Neural progenitor cell (in vitro differentiated cells): Measurements from ENCODE around the gene VWF. TPM values are rescaled to one million over a fixed set of nuclear protein-coding genes. Genes with fewer than 3 reads are reported as not detected.
"Not testable (repeated sequence)": the region's sequence is repeated elsewhere in the genome, so short reads cannot be mapped to it uniquely, and the experiment has no call there.

Experiments
- DNase-seq: peaks from one replicate; pipeline ENCODE4 v3.0.0-alpha.2; 2016; ENCODE audit warnings: low spot score
- H2AFZ ChIP-seq: fragments of 200-600 bp; sonication (generic); replicated peaks from 2 replicates; pipeline ENCODE4 v1.6.1; 2016; ENCODE audit warnings: antibody characterized with exemption
- H3F3A ChIP-seq: fragments of 200-600 bp; sonication (generic); 2 replicates; pipeline ENCODE4 v1.6.1; 2016; ENCODE audit warnings: antibody characterized with exemption, low read depth
- H3K27ac ChIP-seq: fragments of 200-600 bp; sonication (generic); 2 replicates; pipeline ENCODE4 v1.5.1; 2016; ENCODE audit warnings: mild to moderate bottlenecking
- H3K27me3 ChIP-seq: fragments of 200-600 bp; sonication (generic); 2 replicates; pipeline ENCODE4 v1.6.1; 2016; ENCODE audit warnings: mild to moderate bottlenecking, moderate library complexity
- H3K36me3 ChIP-seq: fragments of 200-600 bp; sonication (generic); 2 replicates; pipeline ENCODE4 v1.5.1; 2016
- H3K4me1 ChIP-seq: fragments of 200-600 bp; sonication (generic); 2 replicates; pipeline ENCODE4 v1.6.1; 2016; ENCODE audit warnings: mixed run types
- H3K4me2 ChIP-seq: fragments of 200-600 bp; sonication (generic); 2 replicates; pipeline ENCODE4 v1.6.1; 2016
- H3K4me3 ChIP-seq: fragments of 200-600 bp; sonication (generic); 2 replicates; pipeline ENCODE4 v1.5.1; 2016
- H3K79me2 ChIP-seq: fragments of 200-600 bp; sonication (generic); 2 replicates; pipeline ENCODE4 v1.6.1; 2016; ENCODE audit warnings: low read depth
- H3K9ac ChIP-seq: fragments of 200-600 bp; sonication (generic); 2 replicates; pipeline ENCODE4 v1.6.1; 2016
- H3K9me3 ChIP-seq: fragments of 200-600 bp; sonication (generic); 2 replicates; pipeline ENCODE4 v1.5.1; 2016; ENCODE audit warnings: low read depth
- H4K20me1 ChIP-seq: fragments of 200-600 bp; sonication (generic); 2 replicates; pipeline ENCODE4 v1.6.1; 2016; ENCODE audit warnings: low read depth
- H3K27ac Mint-ChIP-seq: 3 replicates; pipeline ENCODE4 v1.8.0; 2021; ENCODE audit warnings: mixed read lengths
- H3K27me3 Mint-ChIP-seq: 2 replicates; pipeline ENCODE4 v1.8.0; 2022; ENCODE audit warnings: low read depth, mild to moderate bottlenecking, inconsistent platforms, moderate library complexity, mixed read lengths; ENCODE audit not compliant: insufficient read depth
- H3K36me3 Mint-ChIP-seq: 3 replicates; pipeline ENCODE4 v1.8.0; 2021; ENCODE audit warnings: mixed read lengths
- H3K4me1 Mint-ChIP-seq: 3 replicates; pipeline ENCODE4 v1.8.0; 2021; ENCODE audit warnings: mixed read lengths
- H3K4me3 Mint-ChIP-seq: 3 replicates; pipeline ENCODE4 v1.8.0; 2021; ENCODE audit warnings: mild to moderate bottlenecking, moderate library complexity, mixed read lengths
- H3K9me3 Mint-ChIP-seq: 3 replicates; pipeline ENCODE4 v1.8.0; 2020; ENCODE audit warnings: mixed read lengths
- EZH2 ChIP-seq: fragments of 200-600 bp; sonication (generic); IDR thresholded peaks from 2 replicates; pipeline ENCODE4 v1.6.1; 2017; ENCODE audit warnings: antibody characterized with exemption, mild to moderate bottlenecking, moderate library complexity
- EZH2phosphoT487 ChIP-seq: fragments of 200-600 bp; sonication (generic); IDR thresholded peaks from 2 replicates; pipeline ENCODE4 v1.6.1; 2017; ENCODE audit warnings: antibody characterized with exemption
- total RNA-seq: library from RNA; depleted of rRNA; stranded (reverse); fragments of >200 nt; gene quantifications from 2 replicates; pipeline ENCODE4 v1.2.3, GENCODE V29; 2015; ENCODE audit warnings: low replicate concordance
- TF ChIP-seq, protein P1 (sequence below): fragments of 200-600 bp; sonication (generic); IDR thresholded peaks from 2 replicates; pipeline ENCODE4 v1.5.1; 2017; ENCODE audit warnings: antibody characterized with exemption, mild to moderate bottlenecking

VWF gene
- total RNA-seq, 1 donor from 2014 or later: 8.0 TPM

DNA sequence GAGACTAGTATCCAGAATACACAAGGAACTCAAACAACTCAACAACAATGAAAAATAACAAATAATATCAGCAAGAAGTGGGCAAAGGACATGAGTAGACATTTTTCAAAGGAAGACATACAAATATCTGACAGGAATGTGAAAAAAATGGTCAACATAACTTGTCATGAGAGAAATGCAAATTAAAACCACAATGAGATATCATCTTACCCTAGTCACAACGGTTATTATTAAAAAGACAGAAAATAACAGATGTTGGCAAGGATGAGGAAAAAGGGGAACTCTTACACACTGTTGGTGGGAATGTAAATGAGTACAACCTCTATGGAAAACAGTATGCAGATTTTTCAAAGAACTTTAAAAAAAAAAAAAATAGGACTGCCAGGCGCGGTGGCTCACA is 20.4 kb downstream of the VWF start:
- no peak for DNase-seq
- H3K79me2 ChIP-seq: no peaks in the 10 kb centered on the region
- no peaks in the 10 kb centered on the region for H3K36me3 Mint-ChIP-seq
- no peaks in the 10 kb centered on the region for H3K27me3 ChIP-seq
- no peaks in the 10 kb centered on the region for H4K20me1 ChIP-seq
- peaks cover 2% of the 10 kb centered on the region for H3K27me3 Mint-ChIP-seq
- peaks cover 6% of the 10 kb centered on the region for H3K9me3 Mint-ChIP-seq
- no peaks in the 10 kb centered on the region for H3K4me1 ChIP-seq
- no peaks in the 10 kb centered on the region for H3F3A ChIP-seq
- no peaks in the 10 kb centered on the region for H3K9me3 ChIP-seq
- H3K27ac Mint-ChIP-seq: no peak overlapping the region
- H2AFZ ChIP-seq: no peak overlapping the region
- H3K9ac ChIP-seq: no peak overlapping the region
- no peak overlapping the region for H3K4me3 ChIP-seq
- no peak overlapping the region for H3K4me3 Mint-ChIP-seq
- H3K4me2 ChIP-seq: no peak overlapping the region
- H3K4me1 Mint-ChIP-seq: no peaks in the 10 kb centered on the region
- no peak overlapping the region for H3K27ac ChIP-seq
- H3K36me3 ChIP-seq: no peaks in the 10 kb centered on the region
- no peak for TF ChIP-seq EZH2
- TF ChIP-seq EZH2phosphoT487: no peak

DNA sequence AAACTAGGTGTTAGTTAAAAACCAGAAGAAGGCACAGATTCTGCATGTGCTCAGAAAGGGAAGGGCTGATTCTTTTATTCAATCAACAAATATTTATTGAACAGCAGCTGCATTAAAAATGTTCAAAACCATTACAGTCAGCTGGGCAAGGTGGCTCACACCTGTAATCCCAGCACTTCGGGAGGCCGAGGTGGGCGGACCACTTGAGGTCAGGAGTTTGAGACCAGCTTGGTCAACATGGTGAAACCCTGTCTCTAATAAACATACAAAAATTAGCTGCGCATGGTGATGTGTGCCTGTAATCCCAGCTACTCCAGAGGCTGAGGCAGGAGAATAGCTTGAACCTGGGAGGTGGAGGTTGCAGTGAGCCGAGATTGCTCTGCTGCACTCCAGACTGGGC is 22.4 kb downstream of the VWF start:
- H3K4me1 Mint-ChIP-seq, H4K20me1 ChIP-seq, H3K4me3 Mint-ChIP-seq, H3K27me3 ChIP-seq, H3K36me3 ChIP-seq, H3F3A ChIP-seq, H3K4me2 ChIP-seq, H3K4me3 ChIP-seq, H3K27ac ChIP-seq, H2AFZ ChIP-seq, H3K36me3 Mint-ChIP-seq, H3K9me3 ChIP-seq, H3K27me3 Mint-ChIP-seq, H3K9me3 Mint-ChIP-seq, DNase-seq, H3K79me2 ChIP-seq, H3K4me1 ChIP-seq, H3K9ac ChIP-seq, H3K27ac Mint-ChIP-seq: not testable (repeated sequence)

DNA sequence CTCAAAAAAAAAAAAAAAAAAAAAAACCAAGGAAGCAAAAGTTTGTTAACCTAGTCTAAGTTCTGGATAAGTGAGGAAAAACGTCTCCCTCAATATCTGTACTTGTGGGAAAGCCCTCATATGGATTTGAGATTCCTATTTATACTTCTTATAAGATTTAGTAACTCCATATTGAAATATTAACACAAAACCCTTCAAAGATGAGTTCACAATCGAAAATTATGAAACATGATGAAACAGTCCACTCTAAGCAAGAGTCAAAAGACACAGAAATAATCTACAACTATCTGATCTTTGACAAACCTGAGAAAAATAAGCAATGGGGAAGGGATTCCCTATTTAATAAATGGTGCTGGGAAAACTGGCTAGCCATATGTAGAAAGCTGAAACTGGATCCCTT is 25.2 kb downstream of the VWF start:
- Mint-ChIP-seq H3K9me3 (peaks cover 10% of the 10 kb centered on the region), H3K36me3 (no peaks in the 10 kb centered on the region), H3K4me1 (no peaks in the 10 kb centered on the region), H3K4me3 (no peak overlapping the region), H3K27me3 (peaks cover 3% of the 10 kb centered on the region), H3K27ac (no peak overlapping the region)
- Histone ChIP-seq H3K27me3 (no peaks in the 10 kb centered on the region), H3K9me3 (no peaks in the 10 kb centered on the region), H3K4me1 (no peaks in the 10 kb centered on the region), H3F3A (no peaks in the 10 kb centered on the region), H3K4me3 (no peak overlapping the region), H3K27ac (no peak overlapping the region), H3K79me2 (no peaks in the 10 kb centered on the region), H4K20me1 (no peaks in the 10 kb centered on the region), H3K9ac (no peak overlapping the region), H3K4me2 (no peak overlapping the region), H3K36me3 (no peaks in the 10 kb centered on the region), H2AFZ (no peak overlapping the region)
- TF ChIP-seq, protein P1, sequence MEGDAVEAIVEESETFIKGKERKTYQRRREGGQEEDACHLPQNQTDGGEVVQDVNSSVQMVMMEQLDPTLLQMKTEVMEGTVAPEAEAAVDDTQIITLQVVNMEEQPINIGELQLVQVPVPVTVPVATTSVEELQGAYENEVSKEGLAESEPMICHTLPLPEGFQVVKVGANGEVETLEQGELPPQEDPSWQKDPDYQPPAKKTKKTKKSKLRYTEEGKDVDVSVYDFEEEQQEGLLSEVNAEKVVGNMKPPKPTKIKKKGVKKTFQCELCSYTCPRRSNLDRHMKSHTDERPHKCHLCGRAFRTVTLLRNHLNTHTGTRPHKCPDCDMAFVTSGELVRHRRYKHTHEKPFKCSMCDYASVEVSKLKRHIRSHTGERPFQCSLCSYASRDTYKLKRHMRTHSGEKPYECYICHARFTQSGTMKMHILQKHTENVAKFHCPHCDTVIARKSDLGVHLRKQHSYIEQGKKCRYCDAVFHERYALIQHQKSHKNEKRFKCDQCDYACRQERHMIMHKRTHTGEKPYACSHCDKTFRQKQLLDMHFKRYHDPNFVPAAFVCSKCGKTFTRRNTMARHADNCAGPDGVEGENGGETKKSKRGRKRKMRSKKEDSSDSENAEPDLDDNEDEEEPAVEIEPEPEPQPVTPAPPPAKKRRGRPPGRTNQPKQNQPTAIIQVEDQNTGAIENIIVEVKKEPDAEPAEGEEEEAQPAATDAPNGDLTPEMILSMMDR: no peak
- no peak for TF ChIP-seq EZH2
- no peak for TF ChIP-seq EZH2phosphoT487
- DNase-seq: no peak

DNA sequence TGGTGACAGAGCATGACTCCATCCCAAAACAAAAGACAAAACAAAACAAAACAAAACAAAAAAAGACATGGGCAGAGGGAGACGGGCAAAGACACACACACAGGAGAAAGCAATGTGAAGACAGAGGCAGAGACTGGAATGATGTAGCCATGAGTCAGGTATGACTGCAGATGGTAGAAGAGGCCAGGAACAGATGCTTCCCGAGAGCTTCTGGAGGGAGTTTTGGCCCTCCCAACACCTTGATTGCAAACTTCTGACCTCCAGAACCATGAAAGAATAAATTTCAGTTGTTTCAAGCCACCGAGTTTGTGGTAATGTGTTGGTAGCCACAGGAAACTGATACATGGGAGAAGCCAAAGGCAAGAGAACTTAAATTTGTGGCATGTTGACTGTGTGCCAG is 27.1 kb downstream of the VWF start:
- no peak for DNase-seq
- Histone ChIP-seq H3K9me3 (no peaks in the 10 kb centered on the region), H3K27me3 (no peaks in the 10 kb centered on the region), H3F3A (no peaks in the 10 kb centered on the region), H3K36me3 (no peaks in the 10 kb centered on the region), H3K27ac (no peak overlapping the region), H3K4me3 (no peak overlapping the region), H3K9ac (no peak overlapping the region), H2AFZ (no peak overlapping the region), H3K4me2 (no peak overlapping the region), H4K20me1 (no peaks in the 10 kb centered on the region), H3K79me2 (no peaks in the 10 kb centered on the region), H3K4me1 (no peaks in the 10 kb centered on the region)
- Mint-ChIP-seq H3K4me3 (no peak overlapping the region), H3K9me3 (peaks cover 11% of the 10 kb centered on the region), H3K27me3 (peaks cover 3% of the 10 kb centered on the region), H3K27ac (no peak overlapping the region), H3K4me1 (peaks cover 10% of the 10 kb centered on the region), H3K36me3 (no peaks in the 10 kb centered on the region)
- TF ChIP-seq EZH2 (no peak), EZH2phosphoT487 (no peak)
- TF ChIP-seq, protein P1: no peak
